GM23338 (cell line): ENCODE measurements around the gene CGB3. TPM values are rescaled to one million over a fixed set of nuclear protein-coding genes. Genes with fewer than 3 reads are reported as not detected.
A peak's percentile ranks its signal among the peaks of the same experiment; 100 is the strongest.

Source experiments
- ATAC-seq: fragments of 200-7000 bp; cut with Tn5 transposase; 3 replicates; pipeline ENCODE4 v1.9.1; 2020
- DNase-seq: peaks from one replicate; pipeline ENCODE4 v3.0.0-alpha.2; 2015; ENCODE audit warnings: low spot score
- H2AFZ ChIP-seq: fragments of 200-600 bp; sonication (generic); 2 replicates; pipeline ENCODE4 v1.8.0; 2016; ENCODE audit warnings: antibody characterized with exemption, mild to moderate bottlenecking, moderate library complexity
- H3F3A ChIP-seq: fragments of 200-600 bp; sonication (generic); replicated peaks from 2 replicates; pipeline ENCODE4 v1.8.0; 2017; ENCODE audit warnings: antibody characterized with exemption, mixed run types, low read depth
- H3K27ac ChIP-seq: fragments of 200-600 bp; sonication (generic); 2 replicates; pipeline ENCODE4 v1.6.1; 2016; ENCODE audit warnings: low read depth
- H3K27me3 ChIP-seq: fragments of 200-600 bp; sonication (generic); 2 replicates; pipeline ENCODE4 v1.8.0; 2016; ENCODE audit warnings: mild to moderate bottlenecking, mixed run types, moderate library complexity; ENCODE audit not compliant: insufficient read depth
- H3K36me3 ChIP-seq: fragments of 200-600 bp; sonication (generic); 2 replicates; pipeline ENCODE4 v1.8.0; 2016; ENCODE audit warnings: mild to moderate bottlenecking; ENCODE audit not compliant: insufficient read depth
- H3K4me1 ChIP-seq: fragments of 200-600 bp; sonication (generic); 2 replicates; pipeline ENCODE4 v1.8.0; 2016; ENCODE audit warnings: mild to moderate bottlenecking, moderate library complexity; ENCODE audit not compliant: insufficient read depth
- H3K4me2 ChIP-seq: fragments of 200-600 bp; sonication (generic); 2 replicates; pipeline ENCODE4 v1.7.1; 2017; ENCODE audit warnings: mixed run types
- H3K4me3 ChIP-seq: fragments of 200-600 bp; sonication (generic); 2 replicates; pipeline ENCODE4 v1.6.1; 2016; ENCODE audit warnings: mixed run types
- H3K79me2 ChIP-seq: fragments of 200-600 bp; sonication (generic); replicated peaks from 2 replicates; pipeline ENCODE4 v1.8.0; 2017; ENCODE audit warnings: mild to moderate bottlenecking; ENCODE audit not compliant: insufficient read depth
- H3K9me2 ChIP-seq: fragments of 200-600 bp; sonication (generic); 2 replicates; pipeline ENCODE4 v1.8.0; 2017; ENCODE audit not compliant: insufficient read depth
- H4K20me1 ChIP-seq: fragments of 200-600 bp; sonication (generic); replicated peaks from 2 replicates; pipeline ENCODE4 v1.8.0; 2017; ENCODE audit warnings: mild to moderate bottlenecking; ENCODE audit not compliant: insufficient read depth
- H3K27ac Mint-ChIP-seq: 2 replicates; pipeline ENCODE4 v1.8.0; 2020; ENCODE audit warnings: inconsistent platforms, mild to moderate bottlenecking, moderate library complexity, mixed read lengths
- H3K27me3 Mint-ChIP-seq: 3 replicates; pipeline ENCODE4 v1.8.0; 2022; ENCODE audit warnings: low read depth, mild to moderate bottlenecking, moderate library complexity, mixed read lengths, inconsistent platforms; ENCODE audit not compliant: insufficient read depth, poor library complexity
- H3K36me3 Mint-ChIP-seq: 3 replicates; pipeline ENCODE4 v1.8.0; 2021; ENCODE audit warnings: low read depth, mild to moderate bottlenecking, inconsistent platforms, moderate library complexity, mixed read lengths
- H3K4me1 Mint-ChIP-seq: 3 replicates; pipeline ENCODE4 v1.8.0; 2020; ENCODE audit warnings: mild to moderate bottlenecking, inconsistent platforms, mixed read lengths
- H3K4me3 Mint-ChIP-seq: 3 replicates; pipeline ENCODE4 v1.8.0; 2021; ENCODE audit warnings: moderate library complexity, mild to moderate bottlenecking, inconsistent platforms, mixed read lengths
- H3K9me3 Mint-ChIP-seq: 3 replicates; pipeline ENCODE4 v1.8.0; 2020; ENCODE audit warnings: moderate library complexity, mild to moderate bottlenecking, inconsistent platforms, mixed read lengths
- CREB1 ChIP-seq: fragments of 250-450 bp; sonication (Bioruptor Pico); IDR thresholded peaks from 2 replicates; pipeline ENCODE4 v1.5.0; 2020; ENCODE audit warnings: low read depth, mild to moderate bottlenecking, moderate library complexity
- CTCF ChIP-seq, 2 experiments: fragments of 200-600 bp in 1 of 2; sonication (generic) in 1 of 2; conservative IDR thresholded peaks; 2 replicates each; pipeline versions ENCODE4 v1.5.1 to v1.6.1; 2016 to 2017; ENCODE audit warnings: antibody characterized with exemption in 2 of 2, low read depth in 2 of 2, mild to moderate bottlenecking in 2 of 2, moderate library complexity in 1 of 2
- ETS1 ChIP-seq: IDR thresholded peaks from 2 replicates; pipeline ENCODE4 v1.6.1; 2016; ENCODE audit warnings: antibody characterized with exemption
- EZH2 ChIP-seq: fragments of 200-600 bp; sonication (generic); IDR thresholded peaks from one replicate; pipeline ENCODE4 v1.8.0; 2017; ENCODE audit warnings: antibody characterized with exemption, mild to moderate bottlenecking, low read depth; ENCODE audit not compliant: unreplicated experiment
- EZH2phosphoT487 ChIP-seq: fragments of 200-600 bp; sonication (generic); IDR thresholded peaks from one replicate; pipeline ENCODE4 v1.8.1; 2018; ENCODE audit warnings: antibody characterized with exemption; ENCODE audit not compliant: unreplicated experiment
- JUNB ChIP-seq: IDR thresholded peaks from one replicate; pipeline ENCODE4 v1.6.1; 2016; ENCODE audit warnings: antibody characterized with exemption; ENCODE audit not compliant: unreplicated experiment
- POLR2AphosphoS5 ChIP-seq: IDR thresholded peaks from 2 replicates; pipeline ENCODE4 v1.6.1; 2016; ENCODE audit warnings: antibody characterized with exemption, low read depth
- STAT1 ChIP-seq: IDR thresholded peaks from one replicate; pipeline ENCODE4 v1.6.1; 2016; ENCODE audit warnings: antibody characterized with exemption; ENCODE audit not compliant: unreplicated experiment
- ZNF114 ChIP-seq: fragments of 250-450 bp; sonication (Bioruptor Pico); IDR thresholded peaks from 2 replicates; pipeline ENCODE4 v1.5.0; 2020; ENCODE audit warnings: mild to moderate bottlenecking, moderate library complexity
- ZNF331 ChIP-seq: fragments of 250-450 bp; sonication (Bioruptor Pico); IDR thresholded peaks from 2 replicates; pipeline ENCODE4 v1.5.0; 2020; ENCODE audit warnings: low read depth, mild to moderate bottlenecking, moderate library complexity
- polyA plus RNA-seq: library from polyadenylated mRNA; unstranded; fragments of >200 nt; fragmentation: Nextera tagmentation; extraction: Ambion mirVana; gene quantifications from 2 replicates; pipeline ENCODE4 v1.2.1, GENCODE V29; 2016
- total RNA-seq: library from RNA; depleted of rRNA; stranded (reverse); fragments of >200 nt; shearing (Covaris generic); gene quantifications from 2 replicates; pipeline ENCODE4 v1.2.3, GENCODE V29; 2014
- TF ChIP-seq, protein P1 (sequence below): fragments of 250-450 bp; sonication (Bioruptor Pico); IDR thresholded peaks from 2 replicates; pipeline ENCODE4 v1.5.0; 2020; ENCODE audit warnings: mild to moderate bottlenecking, moderate library complexity
- TF ChIP-seq, protein P2 (sequence below): IDR thresholded peaks from one replicate; pipeline ENCODE4 v1.6.1; 2018; ENCODE audit warnings: antibody characterized with exemption; ENCODE audit not compliant: unreplicated experiment

CGB3 gene
- total and polyA plus RNA-seq, 2 experiments from 2014 or later = not detected

DNA sequence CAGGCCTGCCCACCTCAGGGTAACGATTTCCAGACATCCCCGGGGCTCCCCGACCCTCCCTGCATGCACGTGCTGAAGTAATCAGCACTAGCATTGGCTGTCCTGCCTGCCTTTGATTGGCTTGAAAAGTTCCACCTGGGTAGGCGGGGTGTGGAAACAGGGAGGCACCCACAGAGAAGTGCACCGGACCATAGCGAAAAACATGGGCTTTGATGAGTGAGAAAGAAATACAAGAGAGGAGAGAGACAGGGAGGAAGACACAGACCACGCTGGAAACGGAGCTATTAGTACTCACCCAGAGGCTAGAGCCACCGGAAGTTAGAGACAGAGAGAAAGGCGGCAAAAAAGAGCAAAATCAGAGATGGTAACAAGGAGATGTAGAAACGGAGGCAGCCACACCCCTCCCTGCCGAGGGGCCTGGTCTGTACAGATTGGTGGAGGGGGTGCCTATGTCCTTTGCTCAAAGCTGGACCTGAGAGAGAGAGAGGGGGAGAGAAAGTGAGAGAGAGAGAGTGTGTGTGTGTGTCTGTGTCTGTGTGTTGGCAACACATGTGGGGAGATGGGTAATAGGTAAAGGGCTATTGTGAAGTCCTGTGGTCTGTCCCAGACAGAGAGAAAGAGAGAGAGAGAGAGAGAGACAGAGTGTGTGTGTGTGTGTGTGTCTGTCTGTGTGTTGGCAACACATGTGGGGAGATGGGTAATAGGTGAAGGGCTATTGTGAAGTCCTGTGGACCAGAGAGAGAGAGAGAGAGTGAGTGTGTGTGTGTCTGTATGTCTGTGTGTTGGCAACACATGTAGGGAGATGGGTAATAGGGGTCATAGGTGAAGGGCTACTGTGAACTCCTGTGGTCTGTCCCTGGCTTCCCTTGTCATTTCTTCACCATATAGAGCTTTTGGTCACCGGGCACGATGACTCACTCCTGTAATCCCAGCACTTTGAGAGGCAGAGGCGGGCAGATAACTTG lies 2.9 kb downstream of the CGB3 start:
- no peaks in the 10 kb centered on the region for H4K20me1 ChIP-seq
- TF ChIP-seq CREB1 (CRISPR knock-in tag) = no peak
- TF ChIP-seq ETS1 = no peak
- no peak for TF ChIP-seq STAT1
- no peak for TF ChIP-seq ZNF331 (CRISPR knock-in tag)
- no peak for TF ChIP-seq EZH2phosphoT487
- TF ChIP-seq POLR2AphosphoS5 = no peak
- no peak for TF ChIP-seq ZNF114 (CRISPR knock-in tag)
- TF ChIP-seq JUNB = no peak
- TF ChIP-seq, protein P1, sequence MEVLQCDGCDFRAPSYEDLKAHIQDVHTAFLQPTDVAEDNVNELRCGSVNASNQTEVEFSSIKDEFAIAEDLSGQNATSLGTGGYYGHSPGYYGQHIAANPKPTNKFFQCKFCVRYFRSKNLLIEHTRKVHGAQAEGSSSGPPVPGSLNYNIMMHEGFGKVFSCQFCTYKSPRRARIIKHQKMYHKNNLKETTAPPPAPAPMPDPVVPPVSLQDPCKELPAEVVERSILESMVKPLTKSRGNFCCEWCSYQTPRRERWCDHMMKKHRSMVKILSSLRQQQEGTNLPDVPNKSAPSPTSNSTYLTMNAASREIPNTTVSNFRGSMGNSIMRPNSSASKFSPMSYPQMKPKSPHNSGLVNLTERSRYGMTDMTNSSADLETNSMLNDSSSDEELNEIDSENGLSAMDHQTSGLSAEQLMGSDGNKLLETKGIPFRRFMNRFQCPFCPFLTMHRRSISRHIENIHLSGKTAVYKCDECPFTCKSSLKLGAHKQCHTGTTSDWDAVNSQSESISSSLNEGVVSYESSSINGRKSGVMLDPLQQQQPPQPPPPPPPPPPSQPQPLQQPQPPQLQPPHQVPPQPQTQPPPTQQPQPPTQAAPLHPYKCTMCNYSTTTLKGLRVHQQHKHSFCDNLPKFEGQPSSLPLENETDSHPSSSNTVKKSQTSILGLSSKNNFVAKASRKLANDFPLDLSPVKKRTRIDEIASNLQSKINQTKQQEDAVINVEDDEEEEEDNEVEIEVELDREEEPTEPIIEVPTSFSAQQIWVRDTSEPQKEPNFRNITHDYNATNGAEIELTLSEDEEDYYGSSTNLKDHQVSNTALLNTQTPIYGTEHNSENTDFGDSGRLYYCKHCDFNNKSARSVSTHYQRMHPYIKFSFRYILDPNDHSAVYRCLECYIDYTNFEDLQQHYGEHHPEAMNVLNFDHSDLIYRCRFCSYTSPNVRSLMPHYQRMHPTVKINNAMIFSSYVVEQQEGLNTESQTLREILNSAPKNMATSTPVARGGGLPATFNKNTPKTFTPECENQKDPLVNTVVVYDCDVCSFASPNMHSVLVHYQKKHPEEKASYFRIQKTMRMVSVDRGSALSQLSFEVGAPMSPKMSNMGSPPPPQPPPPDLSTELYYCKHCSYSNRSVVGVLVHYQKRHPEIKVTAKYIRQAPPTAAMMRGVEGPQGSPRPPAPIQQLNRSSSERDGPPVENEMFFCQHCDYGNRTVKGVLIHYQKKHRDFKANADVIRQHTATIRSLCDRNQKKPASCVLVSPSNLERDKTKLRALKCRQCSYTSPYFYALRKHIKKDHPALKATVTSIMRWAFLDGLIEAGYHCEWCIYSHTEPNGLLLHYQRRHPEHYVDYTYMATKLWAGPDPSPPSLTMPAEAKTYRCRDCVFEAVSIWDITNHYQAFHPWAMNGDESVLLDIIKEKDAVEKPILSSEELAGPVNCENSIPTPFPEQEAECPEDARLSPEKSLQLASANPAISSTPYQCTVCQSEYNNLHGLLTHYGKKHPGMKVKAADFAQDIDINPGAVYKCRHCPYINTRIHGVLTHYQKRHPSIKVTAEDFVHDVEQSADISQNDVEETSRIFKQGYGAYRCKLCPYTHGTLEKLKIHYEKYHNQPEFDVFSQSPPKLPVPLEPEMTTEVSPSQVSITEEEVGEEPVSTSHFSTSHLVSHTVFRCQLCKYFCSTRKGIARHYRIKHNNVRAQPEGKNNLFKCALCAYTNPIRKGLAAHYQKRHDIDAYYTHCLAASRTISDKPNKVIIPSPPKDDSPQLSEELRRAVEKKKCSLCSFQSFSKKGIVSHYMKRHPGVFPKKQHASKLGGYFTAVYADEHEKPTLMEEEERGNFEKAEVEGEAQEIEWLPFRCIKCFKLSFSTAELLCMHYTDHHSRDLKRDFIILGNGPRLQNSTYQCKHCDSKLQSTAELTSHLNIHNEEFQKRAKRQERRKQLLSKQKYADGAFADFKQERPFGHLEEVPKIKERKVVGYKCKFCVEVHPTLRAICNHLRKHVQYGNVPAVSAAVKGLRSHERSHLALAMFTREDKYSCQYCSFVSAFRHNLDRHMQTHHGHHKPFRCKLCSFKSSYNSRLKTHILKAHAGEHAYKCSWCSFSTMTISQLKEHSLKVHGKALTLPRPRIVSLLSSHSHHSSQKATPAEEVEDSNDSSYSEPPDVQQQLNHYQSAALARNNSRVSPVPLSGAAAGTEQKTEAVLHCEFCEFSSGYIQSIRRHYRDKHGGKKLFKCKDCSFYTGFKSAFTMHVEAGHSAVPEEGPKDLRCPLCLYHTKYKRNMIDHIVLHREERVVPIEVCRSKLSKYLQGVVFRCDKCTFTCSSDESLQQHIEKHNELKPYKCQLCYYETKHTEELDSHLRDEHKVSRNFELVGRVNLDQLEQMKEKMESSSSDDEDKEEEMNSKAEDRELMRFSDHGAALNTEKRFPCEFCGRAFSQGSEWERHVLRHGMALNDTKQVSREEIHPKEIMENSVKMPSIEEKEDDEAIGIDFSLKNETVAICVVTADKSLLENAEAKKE (CRISPR knock-in tag) = no peak
- TF ChIP-seq, protein P2, sequence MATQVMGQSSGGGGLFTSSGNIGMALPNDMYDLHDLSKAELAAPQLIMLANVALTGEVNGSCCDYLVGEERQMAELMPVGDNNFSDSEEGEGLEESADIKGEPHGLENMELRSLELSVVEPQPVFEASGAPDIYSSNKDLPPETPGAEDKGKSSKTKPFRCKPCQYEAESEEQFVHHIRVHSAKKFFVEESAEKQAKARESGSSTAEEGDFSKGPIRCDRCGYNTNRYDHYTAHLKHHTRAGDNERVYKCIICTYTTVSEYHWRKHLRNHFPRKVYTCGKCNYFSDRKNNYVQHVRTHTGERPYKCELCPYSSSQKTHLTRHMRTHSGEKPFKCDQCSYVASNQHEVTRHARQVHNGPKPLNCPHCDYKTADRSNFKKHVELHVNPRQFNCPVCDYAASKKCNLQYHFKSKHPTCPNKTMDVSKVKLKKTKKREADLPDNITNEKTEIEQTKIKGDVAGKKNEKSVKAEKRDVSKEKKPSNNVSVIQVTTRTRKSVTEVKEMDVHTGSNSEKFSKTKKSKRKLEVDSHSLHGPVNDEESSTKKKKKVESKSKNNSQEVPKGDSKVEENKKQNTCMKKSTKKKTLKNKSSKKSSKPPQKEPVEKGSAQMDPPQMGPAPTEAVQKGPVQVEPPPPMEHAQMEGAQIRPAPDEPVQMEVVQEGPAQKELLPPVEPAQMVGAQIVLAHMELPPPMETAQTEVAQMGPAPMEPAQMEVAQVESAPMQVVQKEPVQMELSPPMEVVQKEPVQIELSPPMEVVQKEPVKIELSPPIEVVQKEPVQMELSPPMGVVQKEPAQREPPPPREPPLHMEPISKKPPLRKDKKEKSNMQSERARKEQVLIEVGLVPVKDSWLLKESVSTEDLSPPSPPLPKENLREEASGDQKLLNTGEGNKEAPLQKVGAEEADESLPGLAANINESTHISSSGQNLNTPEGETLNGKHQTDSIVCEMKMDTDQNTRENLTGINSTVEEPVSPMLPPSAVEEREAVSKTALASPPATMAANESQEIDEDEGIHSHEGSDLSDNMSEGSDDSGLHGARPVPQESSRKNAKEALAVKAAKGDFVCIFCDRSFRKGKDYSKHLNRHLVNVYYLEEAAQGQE = no peak
- TF ChIP-seq EZH2 = no peak
- TF ChIP-seq CTCF (conservative IDR thresholded peaks at IDR 0.05; ENCODE audit: low read depth in 2 of 2) = no peak
- no peaks in the 10 kb centered on the region for H3K36me3 ChIP-seq
- Mint-ChIP-seq H3K4me3 (no peak overlapping the region; the same call in 2 of the 3 replicates), H3K4me1 (peaks cover 22% of the 10 kb centered on the region), H3K9me3 (peaks cover 3% of the 10 kb centered on the region; the same call in 1 of the 3 replicates), H3K36me3 (no peaks in the 10 kb centered on the region), H3K27me3 (peaks cover 26% of the 10 kb centered on the region), H3K27ac (no peak overlapping the region)
- H3F3A ChIP-seq = 0 out of 2 replicates have a peak, but pooled peaks cover 3% of the 10 kb centered on the region
- H3K27ac ChIP-seq = no peak overlapping the region
- ATAC-seq = peak; percentile 2; the same call in 1 of the 3 replicates
- no peaks in the 10 kb centered on the region for H3K9me2 ChIP-seq
- peak overlapping the region; percentile 74; the same call in 1 of the 2 replicates for H2AFZ ChIP-seq
- H3K4me1 ChIP-seq = peaks cover 19% of the 10 kb centered on the region; the same call in 1 of the 2 replicates
- peaks cover 35% of the 10 kb centered on the region for H3K27me3 ChIP-seq
- peak overlapping the region; percentile 14; the same call in 1 of the 2 replicates for H3K4me2 ChIP-seq
- DNase-seq = no peak
- H3K4me3 ChIP-seq = no peak overlapping the region
- no peaks in the 10 kb centered on the region for H3K79me2 ChIP-seq
